Measurements from ENCODE around the gene ACTRT2.

ACTRT2 gene

DNA sequence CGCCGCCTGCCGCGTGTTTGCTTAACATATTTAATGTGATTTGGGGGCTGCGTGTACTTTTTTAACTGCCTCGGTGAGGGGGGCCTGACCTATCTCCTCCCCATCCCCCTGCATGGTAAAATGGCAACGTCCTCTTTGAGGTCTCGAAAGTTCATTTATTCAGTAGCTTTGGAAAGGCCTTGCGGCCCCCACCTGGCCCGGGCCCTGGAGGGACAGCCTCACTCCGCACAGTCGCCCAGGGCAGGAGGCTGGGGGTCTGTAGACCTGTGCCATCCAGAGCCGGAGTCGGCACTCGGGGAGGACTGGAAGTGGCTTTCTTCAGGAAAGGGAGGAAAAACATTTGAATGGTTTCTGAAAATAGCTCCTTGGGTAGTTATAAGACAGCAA lies 38.0 kb upstream of the ACTRT2 start:
- no peak for DNase-seq (ENCODE audit: extremely low read depth in 1 of 2, low read depth in 1 of 2)

DNA sequence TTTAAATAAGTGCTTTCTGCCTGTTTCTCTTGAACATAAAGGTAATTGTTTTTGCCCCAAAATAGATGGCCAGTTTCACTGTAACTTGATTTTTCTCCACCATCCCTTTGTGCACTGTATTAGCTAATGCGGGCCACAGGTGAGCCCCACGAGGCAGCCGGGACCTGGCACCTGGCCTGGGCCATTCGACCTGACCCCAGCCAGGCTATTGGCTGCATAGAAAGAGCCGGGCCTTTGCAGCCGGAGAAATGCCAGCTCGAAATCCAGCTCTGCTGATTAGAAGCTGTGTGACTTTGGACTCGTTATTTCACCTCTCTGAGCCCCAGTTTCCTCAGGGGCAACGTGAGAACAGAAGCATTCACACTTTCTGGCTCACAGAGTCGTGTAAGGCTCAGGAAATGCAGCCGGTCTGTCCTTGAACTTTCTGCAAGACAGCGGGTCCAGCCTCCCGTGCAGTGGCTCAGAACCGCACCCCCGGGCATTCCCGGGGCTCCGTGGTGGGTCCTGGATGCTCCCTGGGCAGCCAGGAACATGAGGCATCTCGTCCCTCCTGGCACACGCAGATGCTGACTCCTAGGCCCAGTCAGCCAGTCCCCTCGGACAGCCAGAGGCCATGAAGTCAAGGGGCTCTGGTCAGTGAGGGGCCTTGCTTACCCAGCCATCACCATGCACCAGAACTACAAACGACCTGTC lies 37.4 kb upstream of the ACTRT2 start:
- no peak for DNase-seq (ENCODE audit: extremely low read depth in 1 of 2, low read depth in 1 of 2)

DNA sequence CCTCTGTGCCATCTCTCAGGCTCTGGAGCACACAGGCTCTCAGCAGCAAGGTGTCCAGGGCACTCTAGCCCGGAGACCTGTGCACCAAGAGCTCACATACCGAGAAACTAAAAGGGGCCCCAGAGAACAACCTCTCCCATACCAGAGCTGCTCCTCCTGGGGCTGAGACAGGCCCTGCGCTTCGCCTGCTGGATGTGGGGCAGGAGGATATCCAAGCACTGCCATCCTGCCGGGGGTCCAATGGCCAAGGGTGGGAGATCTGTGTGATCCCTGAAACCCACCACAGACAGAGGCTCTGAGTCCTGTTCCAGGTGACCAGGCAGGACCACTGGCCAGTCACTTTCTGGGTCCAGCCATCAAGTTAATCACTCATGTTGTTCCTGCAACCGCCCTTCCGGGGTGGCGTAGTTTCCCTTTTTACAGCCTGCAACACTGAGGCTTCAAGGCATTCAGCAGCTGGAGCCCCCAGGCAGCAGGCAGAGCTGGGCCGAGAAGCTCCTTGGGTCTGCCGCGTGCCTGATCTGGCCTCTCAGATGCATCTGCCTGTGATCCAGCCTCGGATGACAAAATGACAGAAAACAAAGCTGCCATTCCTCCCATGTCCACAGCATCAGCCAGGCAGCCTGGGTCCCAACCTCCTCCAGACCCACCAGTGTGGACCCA lies 36.7 kb upstream of the ACTRT2 start:
- no peak for DNase-seq (ENCODE audit: extremely low read depth in 1 of 2, low read depth in 1 of 2)

DNA sequence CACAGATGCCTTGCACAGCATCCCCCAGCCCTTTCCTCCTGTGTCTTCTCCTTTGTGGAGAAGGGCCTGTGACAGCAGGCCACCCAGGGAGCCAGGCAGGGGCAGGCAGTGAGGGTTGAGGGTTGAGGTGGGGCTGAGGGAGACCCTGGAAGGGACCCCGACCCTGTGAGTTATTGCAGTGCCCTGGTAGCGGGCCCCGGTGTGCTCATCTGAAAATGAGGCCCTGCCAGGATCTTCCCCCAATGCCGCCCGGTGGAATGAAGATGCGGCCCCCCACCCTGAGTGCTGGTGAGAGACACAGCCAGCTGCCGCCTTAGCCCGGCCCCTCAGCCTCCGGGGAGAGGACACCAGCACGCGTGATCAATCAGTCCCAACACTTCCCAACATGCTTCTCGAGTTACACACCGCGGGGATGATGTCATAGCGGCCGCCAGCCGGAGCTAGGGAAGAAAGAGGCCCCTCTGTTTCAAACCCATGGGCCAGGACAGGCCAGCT lies 36.2 kb upstream of the ACTRT2 start:
- no peak for DNase-seq (ENCODE audit: extremely low read depth in 1 of 2, low read depth in 1 of 2)

DNA sequence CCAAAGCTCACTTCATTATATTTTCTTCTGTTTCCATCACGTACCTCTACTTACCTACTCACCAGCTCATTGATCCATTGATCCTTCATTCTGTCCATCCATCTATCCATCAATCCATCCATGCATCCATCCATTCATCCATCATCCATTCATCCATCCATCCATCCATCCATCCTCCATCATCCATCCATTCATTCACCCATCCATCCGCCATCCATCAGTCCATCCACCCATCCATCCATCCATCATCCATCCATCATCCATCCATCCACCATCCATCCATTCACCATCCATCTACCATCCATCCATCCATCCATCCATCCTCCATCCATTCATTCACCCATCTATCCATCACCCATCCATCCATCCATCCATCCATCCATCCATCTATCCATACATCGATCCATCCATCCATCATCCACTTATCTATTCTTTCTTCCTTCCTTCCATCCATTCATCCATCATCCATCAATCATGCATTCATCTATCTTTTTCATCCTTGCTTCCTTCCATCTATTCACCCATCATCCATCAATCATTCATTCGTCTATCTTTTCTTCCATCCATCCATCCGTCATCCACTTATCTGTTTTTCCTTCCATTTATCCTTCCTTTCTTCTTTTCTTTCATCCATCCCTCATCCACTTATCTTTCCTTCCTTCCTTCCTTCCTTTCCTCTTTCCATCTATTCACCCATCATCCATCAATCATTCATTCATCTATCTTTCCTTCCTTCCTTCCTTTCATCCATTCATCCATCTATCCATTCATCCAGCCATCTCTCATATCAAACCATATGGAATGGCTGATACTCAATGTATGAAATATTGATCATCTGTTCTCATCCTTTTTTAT lies 35.3 kb upstream of the ACTRT2 start:
- DNase-seq (ENCODE audit: extremely low read depth in 1 of 2, low read depth in 1 of 2) = no peak

DNA sequence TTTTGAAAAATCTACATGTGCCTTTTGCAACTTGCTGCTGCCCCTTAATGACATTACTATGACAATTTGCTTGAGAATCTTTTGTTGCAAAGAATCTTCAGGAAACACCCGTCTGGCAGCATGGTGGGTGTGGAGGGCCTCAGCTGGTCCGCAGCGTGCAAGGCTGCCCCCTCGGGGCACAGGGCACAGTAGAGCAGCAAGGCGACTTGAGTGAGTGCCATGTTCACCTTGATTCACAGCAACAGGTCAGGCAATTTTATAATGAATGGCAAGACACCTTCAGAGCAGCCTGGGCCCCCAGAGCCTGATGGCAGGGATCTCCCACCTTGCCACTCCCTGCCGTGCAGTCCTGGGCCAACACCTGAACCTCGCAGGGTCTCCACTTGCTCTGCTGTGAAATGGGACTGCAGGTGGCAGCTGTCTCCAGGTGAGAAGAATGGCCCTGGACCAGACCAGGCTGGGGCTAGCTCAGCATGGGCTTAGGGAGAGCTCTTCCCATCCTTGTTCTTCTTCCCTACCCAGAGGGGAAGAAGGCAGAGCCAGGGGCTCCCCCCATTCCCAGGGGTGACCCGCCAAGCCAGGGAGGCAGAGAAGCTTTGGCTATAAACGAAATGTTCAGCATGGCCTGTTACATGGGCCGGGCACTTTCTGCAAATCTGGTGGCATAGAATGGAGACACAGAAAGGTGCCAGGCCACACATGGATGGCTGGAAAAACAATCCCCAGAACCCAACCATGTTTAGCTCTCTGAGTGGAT lies 34.5 kb upstream of the ACTRT2 start:
- DNase-seq (ENCODE audit: extremely low read depth in 1 of 2, low read depth in 1 of 2) = no peak

DNA sequence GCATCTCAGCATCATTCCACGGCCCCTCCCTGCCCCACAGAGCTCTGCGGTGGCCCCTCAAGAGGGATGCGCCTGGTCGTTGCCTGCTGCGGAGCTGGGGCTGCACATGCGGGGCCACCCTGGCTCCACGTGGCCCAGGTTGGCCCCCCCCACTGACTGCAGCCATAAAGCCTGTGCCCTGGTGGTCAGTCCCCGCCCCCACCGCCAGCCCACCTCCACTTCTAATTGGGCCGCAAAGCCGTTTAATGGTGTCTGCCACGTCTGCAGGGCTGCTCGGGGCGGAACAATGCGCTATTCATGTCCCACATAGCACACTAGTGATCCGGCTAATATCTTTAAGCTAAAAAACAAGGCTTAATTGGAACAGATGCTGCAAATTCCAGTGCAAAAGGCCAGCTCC lies 33.5 kb upstream of the ACTRT2 start:
- DNase-seq (ENCODE audit: extremely low read depth in 1 of 2, low read depth in 1 of 2) = no peak

DNA sequence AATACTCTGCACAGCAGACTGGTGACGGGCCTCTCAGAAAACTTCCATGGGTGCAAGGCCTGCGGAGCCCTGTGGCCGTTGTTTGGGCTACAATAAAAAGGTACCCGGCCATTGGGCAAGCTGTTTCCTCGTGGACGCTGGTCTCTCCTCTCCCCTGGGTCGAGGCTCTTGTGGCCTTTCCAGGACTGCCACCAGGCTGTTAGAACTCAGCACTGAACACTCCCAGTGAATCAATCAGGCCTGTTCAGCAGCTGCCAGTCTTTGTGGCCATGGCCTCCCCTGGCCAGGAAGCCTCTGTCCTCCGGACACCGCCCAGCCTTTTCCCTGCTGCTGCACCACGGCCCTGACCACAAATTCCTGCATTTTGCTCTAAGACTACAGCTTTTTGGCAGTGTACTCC lies 33.0 kb upstream of the ACTRT2 start:
- DNase-seq (ENCODE audit: extremely low read depth in 1 of 2, low read depth in 1 of 2) = no peak

DNA sequence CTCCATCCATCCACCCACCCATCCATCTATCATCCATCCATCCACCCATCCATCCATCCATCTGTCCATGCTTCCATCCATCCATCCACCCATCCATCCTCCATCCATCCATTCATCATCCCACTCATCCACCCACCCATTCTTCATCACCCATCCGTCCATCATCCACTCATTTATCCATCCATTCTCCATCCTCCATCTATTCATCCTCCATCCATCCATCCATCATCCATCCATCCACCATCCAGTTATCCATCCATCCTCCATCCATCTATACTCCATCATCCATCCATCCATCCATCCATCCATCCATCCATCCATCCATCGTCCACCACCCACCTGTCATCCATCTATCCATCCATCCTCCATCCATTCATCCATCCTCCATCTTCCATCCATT lies 32.1 kb upstream of the ACTRT2 start:
- DNase-seq (ENCODE audit: extremely low read depth in 1 of 2, low read depth in 1 of 2) = no peak

DNA sequence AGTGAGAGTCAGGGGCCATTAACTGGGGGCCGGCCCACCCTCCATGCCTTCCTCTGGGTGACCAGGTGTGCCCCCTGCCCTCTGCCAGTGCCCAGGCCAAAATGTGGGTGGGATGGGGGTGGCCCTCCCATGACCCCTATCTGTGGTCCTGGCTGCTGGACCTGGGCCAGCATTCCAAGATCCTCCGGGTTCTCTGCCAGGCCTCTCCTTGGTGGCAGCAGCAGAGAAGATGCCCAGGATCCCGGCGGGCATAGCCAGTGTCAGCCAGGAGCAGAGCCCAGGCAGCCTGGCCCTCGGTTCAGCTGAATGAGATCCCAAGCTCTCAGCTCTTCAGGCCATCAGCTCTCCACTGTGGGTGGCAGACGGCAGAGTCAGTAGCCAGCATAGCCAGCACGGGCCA lies 31.3 kb upstream of the ACTRT2 start:
- DNase-seq (ENCODE audit: extremely low read depth in 1 of 2, low read depth in 1 of 2) = no peak

DNA sequence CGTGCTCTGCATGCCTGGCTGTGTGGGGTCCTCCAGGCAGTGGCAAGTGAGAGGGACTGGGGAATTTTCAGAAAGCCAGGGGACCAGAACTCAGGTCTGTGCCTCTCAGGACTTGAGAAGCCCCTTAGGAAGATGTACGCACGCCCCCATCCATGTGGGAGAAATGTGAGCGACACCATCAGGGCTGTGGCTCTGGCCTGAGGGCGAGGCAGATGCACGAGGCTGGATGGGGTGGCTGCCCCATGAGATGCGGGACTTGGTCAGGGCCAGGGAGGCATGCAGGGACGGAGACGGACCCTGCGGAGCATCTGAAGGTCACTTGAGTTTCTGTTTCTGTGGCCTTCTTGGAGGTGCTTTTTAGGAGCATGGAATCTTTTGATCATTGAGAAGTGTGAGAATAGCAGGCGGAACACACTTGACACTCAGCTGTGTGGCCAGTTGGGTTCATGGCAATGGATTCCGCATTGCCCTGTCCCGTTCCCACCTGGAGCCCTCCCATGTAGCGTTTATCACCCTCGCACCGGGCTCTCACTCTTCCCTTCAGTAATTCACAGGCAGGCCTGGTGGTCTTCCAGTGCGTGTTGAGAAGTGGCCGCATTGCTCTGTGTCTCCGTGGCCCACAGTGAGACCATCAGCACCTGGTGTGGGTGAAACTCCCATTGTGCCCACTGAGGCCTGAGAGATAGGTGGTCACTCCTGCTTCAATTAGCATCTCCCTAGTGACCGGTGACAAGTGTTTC lies 30.7 kb upstream of the ACTRT2 start:
- no peak for DNase-seq (ENCODE audit: extremely low read depth in 1 of 2, low read depth in 1 of 2)

DNA sequence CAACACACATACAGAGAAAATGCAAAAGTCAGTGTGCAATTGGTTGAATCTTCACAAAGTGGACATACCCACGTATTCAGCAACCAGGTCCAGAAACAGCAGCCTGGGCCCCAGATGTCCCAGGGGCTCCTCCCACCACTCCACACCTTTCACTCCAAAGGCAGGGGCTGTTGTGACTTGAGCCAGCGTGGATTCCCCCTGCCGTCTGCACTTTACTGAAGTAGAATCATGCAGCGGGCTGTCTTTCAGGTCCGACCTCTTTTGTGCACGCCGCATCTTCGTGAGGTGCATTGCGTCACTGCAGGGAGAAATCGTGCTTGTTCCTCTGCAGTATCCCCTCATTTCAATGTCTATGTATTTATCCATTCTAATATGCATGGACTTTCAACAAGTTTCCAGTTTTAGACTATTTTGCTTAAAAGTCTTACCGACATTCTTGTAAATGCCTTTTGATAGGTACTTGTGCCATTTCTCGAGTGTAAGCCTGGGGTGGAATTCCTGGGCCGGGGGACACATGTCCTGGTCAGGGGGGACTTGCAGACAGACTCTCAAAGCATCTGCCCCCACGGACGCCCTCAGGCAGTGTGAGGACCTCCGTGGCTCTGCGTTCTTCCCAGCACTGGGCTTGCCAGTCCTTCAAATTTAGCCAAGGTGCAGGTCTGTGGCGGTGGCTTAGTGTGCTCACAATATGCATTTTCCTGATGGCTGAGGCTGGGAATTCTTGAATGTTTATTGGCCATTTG lies 29.3 kb upstream of the ACTRT2 start:
- no peak for DNase-seq (ENCODE audit: extremely low read depth in 1 of 2, low read depth in 1 of 2)

DNA sequence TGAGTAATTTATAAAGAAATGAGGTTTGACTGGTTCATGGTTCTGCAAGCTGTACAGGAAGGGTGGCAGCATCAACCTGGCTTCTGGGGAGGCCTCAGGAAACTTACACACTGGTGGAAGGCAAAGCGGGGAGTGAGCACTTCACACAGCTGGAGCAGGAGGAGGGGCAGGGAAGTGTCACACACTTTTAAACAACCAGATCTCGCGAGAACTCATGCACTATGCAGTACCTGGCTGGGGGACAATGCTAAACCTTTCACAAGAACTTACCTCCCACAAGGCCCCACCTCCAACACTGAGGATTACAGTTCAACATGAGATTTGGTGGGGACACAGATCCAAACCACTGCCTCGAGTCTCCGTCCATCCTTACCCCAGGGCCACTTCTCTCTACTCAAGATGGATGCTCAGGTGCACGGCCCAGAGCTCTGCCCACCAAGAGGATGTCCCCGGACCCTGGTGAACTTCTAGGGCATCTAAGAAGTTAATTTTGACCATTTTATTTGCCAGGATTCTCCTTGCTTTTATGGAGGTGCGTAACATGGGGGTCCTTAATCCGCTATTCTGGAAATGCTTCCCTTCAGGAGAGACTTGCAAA lies 22.7 kb upstream of the ACTRT2 start:
- no peak for DNase-seq (ENCODE audit: extremely low read depth in 1 of 2, low read depth in 1 of 2)

DNA sequence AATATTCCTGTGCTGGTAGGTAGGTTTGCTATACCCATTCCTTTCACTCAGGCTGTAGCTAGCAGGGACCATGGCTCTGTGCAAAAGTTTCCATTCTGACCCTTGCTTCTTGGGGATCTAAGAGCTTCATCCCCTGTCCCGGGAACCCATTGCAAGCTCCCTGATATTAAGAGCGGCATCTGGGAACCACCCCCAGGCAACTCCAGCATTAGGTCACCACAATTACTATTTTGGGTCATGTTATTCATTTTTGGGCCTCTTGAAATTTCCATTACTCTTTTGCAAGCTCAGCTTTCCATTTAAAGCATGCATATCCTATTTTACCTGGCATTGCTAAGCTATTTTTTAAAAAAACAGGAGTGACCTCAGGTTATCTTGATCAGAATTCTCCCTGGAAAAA lies 22.1 kb upstream of the ACTRT2 start:
- no peak for DNase-seq (ENCODE audit: extremely low read depth in 1 of 2, low read depth in 1 of 2)

DNA sequence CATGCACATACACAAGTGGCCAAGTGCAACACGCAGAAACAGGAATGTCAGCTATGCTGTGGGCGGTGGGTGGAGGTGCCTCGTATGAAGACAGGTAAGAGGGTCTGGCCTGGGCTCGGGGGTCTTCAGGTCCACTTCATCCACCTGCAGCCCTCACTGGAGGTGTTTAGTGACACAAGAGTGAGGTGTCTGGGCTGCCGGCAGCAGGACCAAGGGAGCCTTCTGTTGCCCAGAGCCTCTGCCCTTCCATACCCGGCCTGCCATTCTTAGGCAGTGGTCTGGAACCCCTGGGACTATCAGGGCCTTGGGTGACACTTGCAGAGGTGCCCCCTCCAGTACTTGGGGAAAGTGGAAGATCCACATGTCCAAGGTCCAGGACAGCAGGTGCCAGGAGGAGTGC lies 21.7 kb upstream of the ACTRT2 start:
- DNase-seq (ENCODE audit: extremely low read depth in 1 of 2, low read depth in 1 of 2) = no peak

DNA sequence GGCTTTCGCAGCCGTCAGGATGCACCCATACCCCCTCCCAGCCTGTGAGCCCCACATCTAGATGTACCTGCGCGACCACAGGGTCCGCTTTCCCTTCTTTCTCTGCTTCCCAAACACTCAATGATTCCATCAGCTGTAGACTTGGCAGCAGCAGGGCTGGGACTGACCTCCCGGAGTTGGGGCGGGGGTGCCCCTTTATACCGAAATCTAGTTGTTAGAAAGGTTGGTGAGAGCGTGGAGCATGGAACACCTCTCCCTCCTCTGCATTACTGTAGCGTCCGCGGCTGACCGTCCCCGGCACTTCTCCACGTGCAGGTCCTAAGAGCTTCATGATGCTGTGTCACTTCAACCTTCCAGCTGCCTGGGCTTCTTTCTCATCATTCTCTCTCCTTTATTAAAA lies 21.1 kb upstream of the ACTRT2 start:
- DNase-seq (ENCODE audit: extremely low read depth in 1 of 2, low read depth in 1 of 2) = no peak

DNA sequence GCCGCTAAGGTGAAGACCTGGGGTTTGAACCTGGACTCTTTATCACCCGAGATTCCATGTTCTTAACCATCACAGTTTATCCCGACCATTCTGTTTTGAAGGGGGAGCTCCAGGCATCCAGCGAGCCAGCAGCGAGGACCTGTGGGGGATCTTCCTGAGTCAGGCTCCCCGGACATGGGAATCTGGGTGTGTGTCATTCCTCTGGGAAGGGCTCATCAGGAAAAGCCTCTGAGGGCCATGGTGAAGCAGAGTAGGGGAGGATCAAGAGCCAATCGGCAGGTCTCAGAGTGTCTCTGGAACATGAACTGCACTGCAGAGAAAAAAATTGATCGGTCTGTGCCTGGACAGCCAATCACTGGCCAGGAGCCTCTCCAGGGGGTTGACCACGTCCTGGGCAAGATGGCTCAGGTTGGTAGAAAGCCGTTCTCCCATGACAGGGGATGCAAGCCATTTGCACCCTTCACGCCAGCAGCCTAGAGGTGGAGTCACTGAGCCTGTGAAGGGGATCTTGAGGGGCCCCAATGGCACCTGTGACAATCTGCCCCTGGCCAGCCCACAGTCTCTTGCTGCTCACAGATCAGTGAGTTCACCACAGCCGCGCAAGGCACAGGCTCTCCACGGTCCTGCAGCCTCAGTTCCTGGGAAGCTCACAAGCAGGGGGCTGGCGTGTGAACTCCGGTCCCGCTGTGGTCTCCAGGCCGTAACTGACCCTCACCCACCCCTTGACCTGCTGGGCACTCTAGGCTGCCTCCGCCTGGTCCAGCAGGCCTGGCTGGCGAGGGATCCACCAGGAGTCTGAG lies 20.4 kb upstream of the ACTRT2 start:
- DNase-seq (ENCODE audit: extremely low read depth in 1 of 2, low read depth in 1 of 2) = no peak
